IMR-90 (cell line): ENCODE results near the gene PITRM1. TPM values are rescaled to one million over a fixed set of nuclear protein-coding genes. Genes with fewer than 3 reads are reported as not detected.
A peak's percentile ranks its signal among the peaks of the same experiment; 100 is the strongest.

Source experiments
- ATAC-seq: fragments of 200-7000 bp; cut with Tn5 transposase; 2 replicates; pipeline ENCODE4 v1.9.1; 2020; ENCODE audit warnings: low read depth, mild to moderate bottlenecking, moderate library complexity
- BruUV-seq: library from RNA; stranded (reverse); fragments of 400-500 nt; replicated peaks from 2 replicates; lab custom pipeline; 2021; lab: Mats Ljungman, UMichigan
- CTCF ChIA-PET: fragments of 300-600 bp; formaldehyde crosslinking; extraction: SDS; loops from one replicate; lab custom pipeline; 2021; ENCODE audit warnings: antibody characterized with exemption; lab: Yijun Ruan, JAX
- POLR2A ChIA-PET: fragments of 300-600 bp; sonication (Branson Sonifier 250); formaldehyde crosslinking; loops from one replicate; lab custom pipeline; 2022; ENCODE audit warnings: antibody characterized with exemption; ENCODE audit not compliant: unreplicated experiment; lab: Charles Lee
- DNase-seq: peaks from one replicate; pipeline ENCODE4 v3.0.0; 2013
- H2AFZ ChIP-seq: replicated peaks from 2 replicates; pipeline ENCODE3; 2013; ENCODE audit warnings: low read length, mild to moderate bottlenecking; ENCODE audit not compliant: poor library complexity
- H2AK5ac ChIP-seq: 2 replicates; pipeline ENCODE4 v1.6.1; 2013; ENCODE audit warnings: low read depth, low read length, inconsistent platforms
- H2AK9ac ChIP-seq: replicated peaks from 2 replicates; pipeline ENCODE3; 2013; ENCODE audit warnings: mild to moderate bottlenecking, low read depth, low read length, moderate library complexity; ENCODE audit not compliant: poor library complexity
- H2BK120ac ChIP-seq: 2 replicates; pipeline ENCODE4 v1.6.1; 2013; ENCODE audit warnings: low read depth, low read length, inconsistent platforms
- H2BK15ac ChIP-seq: 3 replicates; pipeline ENCODE4 v1.6.1; 2013; ENCODE audit warnings: low read depth, low read length, inconsistent platforms
- H2BK20ac ChIP-seq: 2 replicates; pipeline ENCODE4 v1.6.1; 2013; ENCODE audit warnings: low read depth, mild to moderate bottlenecking, inconsistent platforms, low read length, moderate library complexity
- H2BK5ac ChIP-seq: 2 replicates; pipeline ENCODE4 v1.6.1; 2013; ENCODE audit warnings: mild to moderate bottlenecking, low read depth, low read length, inconsistent platforms; ENCODE audit not compliant: poor library complexity, severe bottlenecking
- H3K14ac ChIP-seq: replicated peaks from 2 replicates; pipeline ENCODE4 v1.6.1; 2013; ENCODE audit warnings: low read depth, low read length, inconsistent platforms
- H3K18ac ChIP-seq: 2 replicates; pipeline ENCODE4 v1.6.1; 2013; ENCODE audit warnings: low read depth, low read length, control low read depth
- H3K23ac ChIP-seq: 2 replicates; pipeline ENCODE4 v1.6.1; 2013; ENCODE audit warnings: low read depth, low read length, inconsistent platforms
- H3K27ac ChIP-seq: 2 replicates; pipeline ENCODE4 v1.5.1; 2013; ENCODE audit warnings: mild to moderate bottlenecking, control low read depth, low read length; ENCODE audit not compliant: insufficient read depth
- H3K27me3 ChIP-seq: 2 replicates; pipeline ENCODE4 v1.6.1; 2013; ENCODE audit warnings: low read length; ENCODE audit not compliant: control insufficient read depth, insufficient read depth
- H3K36me3 ChIP-seq: 2 replicates; pipeline ENCODE4 v1.6.1; 2013; ENCODE audit warnings: low read length, mixed read lengths; ENCODE audit not compliant: control insufficient read depth, insufficient read depth
- H3K4ac ChIP-seq: 2 replicates; pipeline ENCODE4 v1.6.1; 2013; ENCODE audit warnings: low read depth, low read length, inconsistent platforms
- H3K4me1 ChIP-seq: 2 replicates; pipeline ENCODE4 v1.6.1; 2013; ENCODE audit warnings: low read length, mixed read lengths; ENCODE audit not compliant: control insufficient read depth, insufficient read depth
- H3K4me2 ChIP-seq: 2 replicates; pipeline ENCODE4 v1.6.1; 2013; ENCODE audit warnings: low read depth, mild to moderate bottlenecking, control low read depth, low read length, moderate library complexity
- H3K4me3 ChIP-seq: 2 replicates; pipeline ENCODE4 v1.5.1; 2013; ENCODE audit warnings: low read depth, mild to moderate bottlenecking, control low read depth, low read length, moderate library complexity; ENCODE audit not compliant: insufficient read depth
- H3K56ac ChIP-seq: 2 replicates; pipeline ENCODE4 v1.6.1; 2013; ENCODE audit warnings: low read length, inconsistent platforms; ENCODE audit not compliant: insufficient read depth; ENCODE audit errors: extremely low read depth
- H3K79me1 ChIP-seq, 2 experiments: 2 replicates each; pipeline ENCODE4 v1.6.1; 2013; ENCODE audit warnings: low read length in 2 of 2, inconsistent platforms in 1 of 2, low read depth in 1 of 2
- H3K9ac ChIP-seq: 2 replicates; pipeline ENCODE4 v1.6.1; 2013; ENCODE audit warnings: low read depth, low read length, control low read depth
- H3K9me1 ChIP-seq: 2 replicates; pipeline ENCODE4 v1.6.1; 2013; ENCODE audit warnings: low read length, inconsistent platforms; ENCODE audit not compliant: insufficient read depth
- H3K9me3 ChIP-seq: 2 replicates; pipeline ENCODE4 v1.6.1; 2013; ENCODE audit warnings: low read length; ENCODE audit not compliant: control insufficient read depth, insufficient read depth
- H4K20me1 ChIP-seq: 2 replicates; pipeline ENCODE4 v1.6.1; 2013; ENCODE audit warnings: low read length, inconsistent platforms; ENCODE audit not compliant: insufficient read depth
- H4K5ac ChIP-seq: 2 replicates; pipeline ENCODE4 v1.6.1; 2013; ENCODE audit warnings: mild to moderate bottlenecking, low read depth, low read length, control low read depth
- H4K8ac ChIP-seq, 2 experiments: 2 replicates each; pipeline ENCODE4 v1.6.1; 2013; ENCODE audit warnings: low read depth in 2 of 2, low read length in 2 of 2, control low read depth in 1 of 2, inconsistent platforms in 1 of 2
- H4K91ac ChIP-seq: 2 replicates; pipeline ENCODE4 v1.6.1; 2013; ENCODE audit warnings: low read depth, low read length, inconsistent platforms; ENCODE audit not compliant: insufficient read depth
- BHLHE40 ChIP-seq: fragments of 150-350 bp; IDR thresholded peaks from 2 replicates; pipeline ENCODE4 v1.6.1; 2016; ENCODE audit warnings: mild to moderate bottlenecking, low read depth, low read length
- CTCF ChIP-seq: conservative IDR thresholded peaks from 2 replicates; pipeline ENCODE4 v1.5.1; 2012; ENCODE audit warnings: mild to moderate bottlenecking, low read depth, low read length, improper control_type of control experiment
- MAFK ChIP-seq: IDR thresholded peaks from 2 replicates; pipeline ENCODE4 v1.6.1; 2012; ENCODE audit warnings: low read depth, low read length, improper control_type of control experiment
- MXI1 ChIP-seq: IDR thresholded peaks from 2 replicates; pipeline ENCODE4 v1.6.1; 2012; ENCODE audit warnings: low read depth, mild to moderate bottlenecking, low read length, moderate library complexity, borderline replicate concordance
- NFE2L2 ChIP-seq: fragments of 150-350 bp; IDR thresholded peaks from 2 replicates; pipeline ENCODE4 v1.6.1; 2016; ENCODE audit warnings: low read depth, mild to moderate bottlenecking, low read length
- SMC3 ChIP-seq: fragments of 150-350 bp; IDR thresholded peaks from 2 replicates; pipeline ENCODE4 v1.6.1; 2016; ENCODE audit warnings: low read depth, mild to moderate bottlenecking, antibody characterized with exemption, low read length, moderate library complexity
- WGBS, 2 experiments: methylation state at CpG; one replicate each; pipeline versions ENCODE4 v1.1.5 to v1.1.7; 2013; ENCODE audit warnings: missing lambda C conversion rate in 2 of 2; ENCODE audit not compliant: insufficient read length in 1 of 2; ENCODE audit errors: extremely low coverage in 2 of 2; 5-methylcytosine and 5-hydroxymethylcytosine counted together
- dilution Hi-C: fragments of 300-500 bp; cut with HindIII; formaldehyde crosslinking; loops from one replicate; pipeline ENCODE4 v1.14.3; 2018; ENCODE audit warnings: low sequenced_read_pairs; ENCODE audit not compliant: unreplicated experiment
- in situ Hi-C: fragments of 300-500 bp; cut with MboI; formaldehyde crosslinking; loops from 3 replicates; pipeline ENCODE4 v1.14.3; 2019; ENCODE audit warnings: low sequenced_read_pairs, inconsistent platforms, mixed read lengths
- intact Hi-C: fragments of 100-400 bp; cut with micrococcal nuclease; formaldehyde crosslinking; loops from 2 replicates; pipeline ENCODE4 v1.10.0; 2022
- polyA plus RNA-seq, 3 experiments: library from polyadenylated mRNA; depleted of rRNA; stranded (reverse); fragments of >200 nt; gene quantifications; 2 replicates each; pipeline ENCODE4 v1.2.3, GENCODE V29; 2012; ENCODE audit warnings: low replicate concordance in 1 of 3
- total RNA-seq: library from RNA; depleted of rRNA; stranded (reverse); fragments of >200 nt; gene quantifications from 2 replicates; pipeline ENCODE4 v1.2.3, GENCODE V29; 2012

Gene PITRM1
- total and polyA plus RNA-seq, 2 of the 4 experiments (the other 2 are of a cell fraction), result 97.1 to 124 TPM

GRCh38 chr10:3109196-3109595 lies 63.4 kb downstream of the PITRM1 start:
- Histone ChIP-seq H3K79me1 (peaks cover 39 to 74% of the 10 kb centered on the region in 2 experiments), H3K27me3 (no peaks in the 10 kb centered on the region), H4K91ac (no peak overlapping the region), H2BK5ac (peak overlapping the region; percentile 26), H4K5ac (no peak overlapping the region), H4K8ac (0 out of 4 replicates have a peak overlapping the region, but pooled peaks of 1 of the 2 experiments have one; percentile 29), H2BK15ac (no peak overlapping the region), H3K9me3 (no peaks in the 10 kb centered on the region), H2AFZ (peak overlapping the region; percentile 13), H3K9me1 (peaks cover 22% of the 10 kb centered on the region), H3K23ac (no peak overlapping the region), H3K18ac (no peak overlapping the region), H2AK5ac (peak overlapping the region; percentile 28; the same call in 1 of the 2 replicates), H3K4me2 (no peak overlapping the region), H2BK20ac (no peak overlapping the region), H3K14ac (no peak overlapping the region), H3K36me3 (peaks cover 70% of the 10 kb centered on the region), H2BK120ac (no peak overlapping the region), H3K9ac (no peak overlapping the region), H3K56ac (no peak overlapping the region), H3K4me3 (no peak overlapping the region), H4K20me1 (peaks cover 32% of the 10 kb centered on the region), H3K4me1 (peaks cover 8% of the 10 kb centered on the region), H2AK9ac (peak overlapping the region; percentile 85), H3K27ac (no peak overlapping the region), H3K4ac (peak overlapping the region; percentile 54; the same call in 1 of the 2 replicates)
- in situ Hi-C loops (no loop called here), intact Hi-C loops (loop anchor here (5.0 kb wide), 1 partner anchor 182 kb away; no protein-coding TSS in a partner anchor), dilution Hi-C loops (no loop called here)
- 92% methylated on average over 6 of the region's 21 CpGs; no CpG with 5 or more reads in 1 of the 2 experiments for WGBS, 2 experiments
- CTCF ChIA-PET, result no interaction called here
- POLR2A ChIA-PET, result no interaction called here
- ATAC-seq, result no peak
- DNase-seq, result no peak
- TF ChIP-seq SMC3 (no peak), CTCF (no peak), NFE2L2 (no peak), BHLHE40 (no peak), MAFK (no peak), MXI1 (no peak)
- BruUV-seq, result no TSS peak
